ENCODE measurements around the gene PTPN2.

The PTPN2 gene

GRCh38 chr18:12773369-12773768 lies 110.7 kb downstream of the PTPN2 start (continued):
- TF ChIP-seq ZNF518A (tag by site-specific recombination; conservative IDR thresholded peaks at IDR 0.05; ENCODE audit: low read depth) (no peak), ZNF174 (tag by site-specific recombination; IDR thresholded peaks at IDR 0.05) (no peak), ZNF248 (tag by site-specific recombination; IDR thresholded peaks at IDR 0.05) (no peak), ZNF704 (tag by site-specific recombination; IDR thresholded peaks at IDR 0.05) (no peak), ZNF423 (tag by site-specific recombination; IDR thresholded peaks at IDR 0.05) (no peak), ZNF596 (tag by site-specific recombination; IDR thresholded peaks at IDR 0.05) (no peak)

- Histone ChIP-seq H3K27ac (ENCODE audit: extremely low read depth, low read depth, low read length) (no peak overlapping the region), H3K36me3 (ENCODE audit: control insufficient read depth in 2 of 2, insufficient read depth in 1 of 2, low read length in 2 of 2) (no peaks in the 10 kb centered on the region), H3K4me3 (ENCODE audit: low read depth, low read length) (no peak overlapping the region), H3K9me3 (ENCODE audit: control insufficient read depth, insufficient read depth, low read depth, low read length) (no peaks in the 10 kb centered on the region), H3K4me1 (ENCODE audit: control insufficient read depth, insufficient read depth, low read length) (no peaks in the 10 kb centered on the region)
- POLR2A ChIA-PET, result no interaction called here
- TF ChIP-seq ZNF560 (tag by site-specific recombination; IDR thresholded peaks at IDR 0.05; ENCODE audit: borderline replicate concordance), result no peak
- TF ChIP-seq KLF16 (tag by site-specific recombination; IDR thresholded peaks at IDR 0.05), result no peak
- CTCF ChIA-PET, result no interaction called here
Observed at GRCh38 chr18:12772111-12772510, 111.9 kb downstream of the PTPN2 start.

DNA sequence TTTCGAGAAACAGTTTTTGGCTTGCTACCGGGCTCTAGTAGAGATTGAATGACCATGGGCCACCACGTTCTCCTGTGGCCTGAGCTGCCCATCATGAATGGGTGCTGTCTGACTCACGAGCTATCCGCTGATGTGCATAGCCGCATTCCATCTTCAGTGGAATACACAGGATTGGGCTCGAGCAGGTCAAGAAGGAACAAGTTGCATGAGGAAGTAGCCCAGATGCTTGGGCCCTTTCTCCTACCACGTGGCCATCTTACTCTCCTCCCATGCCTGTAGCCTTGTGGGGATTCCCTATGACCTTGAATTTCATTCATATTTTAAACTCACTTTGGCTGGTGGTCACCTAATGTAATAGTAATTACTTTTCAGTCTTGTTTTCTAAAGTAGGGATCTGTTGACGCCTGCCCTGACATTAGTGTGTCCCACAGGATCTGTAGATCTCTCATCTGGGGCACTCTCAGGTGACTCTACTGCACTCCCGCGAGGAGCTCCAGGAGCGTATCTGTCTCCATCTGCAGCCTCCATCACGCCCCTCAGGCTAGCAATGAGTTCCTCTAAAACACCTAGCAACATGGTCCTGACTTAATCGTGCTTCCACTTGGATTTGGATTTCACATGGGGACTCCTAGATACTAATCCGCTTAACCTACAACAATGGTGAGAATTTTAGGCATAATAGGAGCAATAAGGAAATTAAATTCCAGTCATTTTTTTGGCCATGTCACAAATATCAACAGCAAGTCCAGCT lies 113.4 kb downstream of the PTPN2 start:
- TF ChIP-seq ZNF37A (tag by site-specific recombination; IDR thresholded peaks at IDR 0.05), result no peak
- TF ChIP-seq ZFP3 (tag by site-specific recombination; IDR thresholded peaks at IDR 0.05; ENCODE audit: low read depth), result no peak
- TF ChIP-seq HIC1 (tag by site-specific recombination; IDR thresholded peaks at IDR 0.05), result no peak
- no peak for TF ChIP-seq ZSCAN30 (tag by site-specific recombination; IDR thresholded peaks at IDR 0.05)
- TF ChIP-seq ZNF560 (tag by site-specific recombination; IDR thresholded peaks at IDR 0.05; ENCODE audit: borderline replicate concordance), result no peak
- TF ChIP-seq ZNF133 (tag by site-specific recombination; IDR thresholded peaks at IDR 0.05), result no peak
- TF ChIP-seq ZXDB (tag by site-specific recombination; IDR thresholded peaks at IDR 0.05), result no peak
- TF ChIP-seq, protein P1, sequence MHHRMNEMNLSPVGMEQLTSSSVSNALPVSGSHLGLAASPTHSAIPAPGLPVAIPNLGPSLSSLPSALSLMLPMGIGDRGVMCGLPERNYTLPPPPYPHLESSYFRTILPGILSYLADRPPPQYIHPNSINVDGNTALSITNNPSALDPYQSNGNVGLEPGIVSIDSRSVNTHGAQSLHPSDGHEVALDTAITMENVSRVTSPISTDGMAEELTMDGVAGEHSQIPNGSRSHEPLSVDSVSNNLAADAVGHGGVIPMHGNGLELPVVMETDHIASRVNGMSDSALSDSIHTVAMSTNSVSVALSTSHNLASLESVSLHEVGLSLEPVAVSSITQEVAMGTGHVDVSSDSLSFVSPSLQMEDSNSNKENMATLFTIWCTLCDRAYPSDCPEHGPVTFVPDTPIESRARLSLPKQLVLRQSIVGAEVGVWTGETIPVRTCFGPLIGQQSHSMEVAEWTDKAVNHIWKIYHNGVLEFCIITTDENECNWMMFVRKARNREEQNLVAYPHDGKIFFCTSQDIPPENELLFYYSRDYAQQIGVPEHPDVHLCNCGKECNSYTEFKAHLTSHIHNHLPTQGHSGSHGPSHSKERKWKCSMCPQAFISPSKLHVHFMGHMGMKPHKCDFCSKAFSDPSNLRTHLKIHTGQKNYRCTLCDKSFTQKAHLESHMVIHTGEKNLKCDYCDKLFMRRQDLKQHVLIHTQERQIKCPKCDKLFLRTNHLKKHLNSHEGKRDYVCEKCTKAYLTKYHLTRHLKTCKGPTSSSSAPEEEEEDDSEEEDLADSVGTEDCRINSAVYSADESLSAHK (tag by site-specific recombination; IDR thresholded peaks at IDR 0.05), result no peak
- no peak for TF ChIP-seq ZNF16 (tag by site-specific recombination; IDR thresholded peaks at IDR 0.05; ENCODE audit: low read depth)
- no peak for TF ChIP-seq ZNF580 (tag by site-specific recombination; IDR thresholded peaks at IDR 0.05)
- no peak for TF ChIP-seq KLF10 (tag by site-specific recombination; IDR thresholded peaks at IDR 0.05)
- TF ChIP-seq ZNF843 (tag by site-specific recombination; IDR thresholded peaks at IDR 0.05), result no peak
- no peak for TF ChIP-seq ZNF211 (tag by site-specific recombination; IDR thresholded peaks at IDR 0.05; ENCODE audit: low read depth)
- TF ChIP-seq ZNF830 (tag by site-specific recombination; IDR thresholded peaks at IDR 0.05; ENCODE audit: low read depth), result no peak
- H3K4me3 ChIP-seq (ENCODE audit: low read depth, low read length), result no peak overlapping the region
- ChIA-PET CTCF (interaction anchor here (0.9 kb wide), 1 partner anchor 11 kb away, joined by 3 read pairs; no protein-coding TSS in a partner anchor), POLR2A (no interaction called here)
- no peak overlapping the region for H3K27ac ChIP-seq (ENCODE audit: extremely low read depth, low read depth, low read length)
- H3K36me3 ChIP-seq (ENCODE audit: control insufficient read depth in 2 of 2, insufficient read depth in 1 of 2, low read length in 2 of 2), result no peaks in the 10 kb centered on the region
- H3K9me3 ChIP-seq (ENCODE audit: control insufficient read depth, insufficient read depth, low read depth, low read length), result no peaks in the 10 kb centered on the region
- H3K4me1 ChIP-seq (ENCODE audit: control insufficient read depth, insufficient read depth, low read length), result no peaks in the 10 kb centered on the region
